Left lobe of liver (tissue), 2 donors: ENCODE results near the gene FADS1. TPM values are rescaled to one million over a fixed set of nuclear protein-coding genes. Genes with fewer than 3 reads are reported as not detected.

Experiments
- ATAC-seq: fragments of 200-7000 bp; cut with Tn5 transposase; one replicate; pipeline ENCODE4 v1.9.1; 2020; ENCODE audit warnings: mild to moderate bottlenecking, moderate library complexity
- DNase-seq: peaks from one replicate; pipeline ENCODE4 v3.0.0-alpha.2; 2020; ENCODE audit warnings: low spot score
- total RNA-seq: library from RNA; stranded (reverse); gene quantifications from one replicate; pipeline ENCODE4 v1.2.1, GENCODE V29; 2021
- donor health status: DM: no; HTN: no; CAD: no; lungs with moderate emphysema.
- donor health status: DM: no; HTN: yes; CAD: no.

FADS1 gene
- total RNA-seq = 34.6 TPM

DNA sequence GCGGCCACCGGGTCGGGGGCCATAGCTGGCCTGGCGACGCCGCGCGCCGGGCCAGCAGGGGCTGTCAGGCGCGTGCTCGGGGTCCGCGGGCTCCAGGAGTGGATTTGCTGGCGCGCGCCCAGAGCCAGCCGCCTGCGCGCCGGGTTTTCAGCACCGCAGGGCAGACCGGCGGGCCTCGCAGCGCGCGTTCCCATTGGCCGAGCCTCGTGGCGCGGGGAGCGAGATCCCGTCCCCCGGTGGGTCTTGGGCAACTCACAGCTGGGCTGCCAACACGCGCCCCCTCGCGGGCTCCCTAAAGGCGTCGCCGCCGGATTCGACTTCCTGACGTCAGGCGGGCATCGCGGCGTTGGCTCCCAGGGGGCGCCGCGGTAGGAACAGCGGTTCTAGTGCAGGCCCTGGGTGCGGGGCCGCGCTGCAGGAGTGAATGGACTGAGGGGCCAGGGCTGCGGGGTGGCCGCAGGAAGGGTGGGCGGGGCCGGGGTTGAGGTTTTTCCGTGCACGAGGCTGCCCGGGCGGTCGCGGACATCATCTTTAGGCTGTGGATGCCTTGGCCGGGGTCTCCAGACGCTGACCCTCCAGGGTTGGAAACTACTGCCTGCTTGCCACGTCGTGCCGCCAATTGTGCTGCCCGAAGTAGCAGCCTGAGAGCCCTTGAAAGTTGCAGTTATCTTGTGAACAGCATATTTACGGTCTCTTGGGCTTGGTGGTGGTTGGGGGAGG is at the start of gene FADS1:
Gene FADS1 (minus strand): TSS at position 268 of the 720 bp plus-strand sequence. CDS start 74 bp downstream, at position 194.
- peak; percentile 46 for ATAC-seq

DNA sequence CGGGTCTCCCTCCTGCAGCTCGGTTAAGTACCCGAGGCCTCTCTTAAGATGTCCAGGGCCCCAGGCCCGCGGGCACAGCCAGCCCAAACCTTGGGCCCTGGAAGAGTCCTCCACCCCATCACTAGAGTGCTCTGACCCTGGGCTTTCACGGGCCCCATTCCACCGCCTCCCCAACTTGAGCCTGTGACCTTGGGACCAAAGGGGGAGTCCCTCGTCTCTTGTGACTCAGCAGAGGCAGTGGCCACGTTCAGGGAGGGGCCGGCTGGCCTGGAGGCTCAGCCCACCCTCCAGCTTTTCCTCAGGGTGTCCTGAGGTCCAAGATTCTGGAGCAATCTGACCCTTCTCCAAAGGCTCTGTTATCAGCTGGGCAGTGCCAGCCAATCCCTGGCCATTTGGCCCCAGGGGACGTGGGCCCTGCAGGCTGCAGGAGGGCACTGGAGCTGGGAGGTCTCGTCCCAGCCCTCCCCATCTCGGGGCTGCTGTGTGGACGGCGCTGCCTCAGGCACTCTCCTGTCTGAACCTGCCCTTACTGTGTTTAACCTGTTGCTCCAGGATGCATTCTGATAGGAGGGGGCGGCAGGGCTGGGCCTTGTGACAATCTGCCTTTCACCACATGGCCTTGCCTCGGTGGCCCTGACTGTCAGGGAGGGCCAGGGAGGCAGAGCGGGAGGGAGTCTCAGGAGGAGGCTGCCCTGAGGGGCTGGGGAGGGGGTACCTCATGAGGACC is 49.6 kb upstream of the FADS1 start:
- ATAC-seq = no peak
- DNase-seq = no peak

More for the DNA sequence above, at the start of gene FADS1:
- DNase-seq = peak; percentile 82

DNA sequence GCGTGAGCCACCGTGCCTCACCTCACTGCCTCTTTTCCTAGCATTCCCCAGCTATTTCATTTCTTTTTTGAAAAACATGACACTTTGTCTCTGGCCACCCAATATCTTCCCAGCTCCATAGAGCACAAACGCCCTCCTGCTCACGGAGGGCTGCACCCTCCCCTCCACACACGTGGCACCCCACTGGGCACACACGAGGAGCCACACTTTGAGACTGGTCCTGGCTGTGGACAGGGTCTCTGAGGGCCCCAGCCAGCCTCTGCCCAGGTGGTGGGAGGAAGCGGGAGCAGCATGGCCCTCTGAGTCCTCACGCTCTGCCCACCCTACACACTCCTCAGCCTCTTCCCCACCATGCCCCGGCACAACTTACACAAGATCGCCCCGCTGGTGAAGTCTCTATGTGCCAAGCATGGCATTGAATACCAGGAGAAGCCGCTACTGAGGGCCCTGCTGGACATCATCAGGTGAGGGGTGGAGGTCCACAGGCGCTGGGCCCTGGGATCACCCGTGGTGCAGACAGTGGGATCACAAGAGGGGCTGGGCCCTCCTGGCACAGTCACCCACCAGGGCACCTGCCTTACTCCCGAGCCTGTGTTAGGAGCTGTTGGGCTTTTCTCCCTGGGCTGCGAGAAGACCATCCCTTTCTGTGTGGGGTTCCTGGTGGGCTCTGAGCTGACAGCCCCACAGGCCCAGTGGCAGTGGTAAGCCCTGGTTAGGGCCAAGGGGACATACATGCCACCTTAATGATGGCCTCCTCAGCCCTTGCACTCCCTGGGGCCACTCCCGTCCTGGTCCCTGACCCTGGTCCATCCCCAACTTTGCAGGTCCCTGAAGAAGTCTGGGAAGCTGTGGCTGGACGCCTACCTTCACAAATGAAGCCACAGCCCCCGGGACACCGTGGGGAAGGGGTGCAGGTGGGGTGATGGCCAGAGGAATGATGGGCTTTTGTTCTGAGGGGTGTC is 48.3 kb upstream of the FADS1 start:
- ATAC-seq (no peak), DNase-seq (no peak)

DNA sequence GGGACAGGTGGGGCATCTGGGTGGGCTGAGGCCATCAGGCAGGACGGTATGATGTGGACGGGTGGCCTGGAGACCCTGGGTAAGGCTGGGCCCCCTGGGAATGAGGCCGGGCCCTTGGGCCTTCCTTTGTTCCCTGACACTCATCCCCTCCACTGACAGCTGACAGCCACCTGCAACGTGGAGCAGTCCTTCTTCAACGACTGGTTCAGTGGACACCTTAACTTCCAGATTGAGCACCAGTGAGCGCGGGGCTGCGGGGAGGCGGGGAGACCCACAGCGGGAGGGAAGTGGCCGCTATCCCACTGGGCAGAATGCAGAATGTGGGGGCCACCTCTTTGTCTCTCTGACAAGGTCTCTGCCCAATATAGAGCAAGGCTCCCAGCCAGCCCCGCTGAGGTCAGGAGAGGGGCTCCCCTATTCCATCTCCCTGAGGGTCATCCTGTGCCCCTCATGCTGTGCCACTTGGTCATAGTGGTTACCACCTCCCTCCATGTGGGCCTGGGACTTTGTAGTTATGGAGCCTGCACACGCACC is 46.8 kb upstream of the FADS1 start:
- no peak for DNase-seq
- no peak for ATAC-seq

DNA sequence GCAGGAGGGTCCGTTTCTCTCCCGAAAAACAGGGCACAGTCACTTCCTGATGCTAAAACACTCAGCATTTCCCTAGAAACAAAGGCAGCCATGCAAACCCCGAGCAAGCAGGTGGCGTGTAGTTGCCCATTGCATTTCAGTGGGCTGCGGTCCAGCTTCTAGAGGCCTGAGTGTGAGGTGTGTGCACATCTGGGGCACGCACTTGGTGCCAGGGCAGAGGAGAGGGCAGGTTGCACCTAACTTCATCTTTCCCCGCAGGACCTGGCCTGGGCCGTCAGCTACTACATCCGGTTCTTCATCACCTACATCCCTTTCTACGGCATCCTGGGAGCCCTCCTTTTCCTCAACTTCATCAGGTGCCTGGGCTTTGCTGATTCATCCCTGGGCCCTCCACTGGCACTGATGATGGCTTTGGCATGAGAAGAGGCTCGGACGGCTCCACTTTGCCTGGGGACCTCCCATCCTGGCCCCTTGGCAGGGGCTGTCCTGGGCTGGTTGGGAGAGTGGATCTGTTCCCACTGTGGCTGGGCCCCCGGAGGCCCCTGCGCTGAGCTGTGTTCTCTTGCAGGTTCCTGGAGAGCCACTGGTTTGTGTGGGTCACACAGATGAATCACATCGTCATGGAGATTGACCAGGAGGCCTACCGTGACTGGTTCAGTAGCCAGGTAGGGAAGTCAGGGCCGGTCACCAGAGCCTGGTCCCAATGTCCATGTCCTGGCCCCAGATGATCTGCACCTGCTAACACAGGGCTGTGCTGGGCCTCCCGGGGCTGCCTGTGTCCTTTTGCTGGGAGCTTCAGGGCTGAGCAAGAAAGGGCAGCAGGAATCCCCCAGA is 46.1 kb upstream of the FADS1 start:
- ATAC-seq = no peak
- DNase-seq = no peak

DNA sequence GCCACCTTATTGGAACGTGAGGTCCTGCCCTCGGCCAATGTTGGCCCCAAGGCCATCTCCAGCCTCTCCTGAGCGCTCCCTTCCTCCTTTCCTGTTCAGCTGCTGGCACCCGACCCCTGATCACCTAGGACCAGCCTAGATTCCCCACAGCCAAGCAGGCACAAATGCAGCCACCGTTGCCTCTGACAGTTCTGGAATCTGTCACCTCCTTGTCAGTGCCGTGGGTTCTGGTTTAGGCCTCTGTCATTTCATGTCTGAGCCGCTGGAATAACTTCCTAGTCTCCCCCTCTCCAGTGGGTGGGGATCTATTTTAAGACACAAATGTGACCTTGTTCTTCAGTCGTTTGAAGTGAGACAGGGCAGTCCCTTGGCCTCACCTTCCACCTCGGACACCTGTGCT is 44.8 kb upstream of the FADS1 start:
- ATAC-seq = no peak
- no peak for DNase-seq

DNA sequence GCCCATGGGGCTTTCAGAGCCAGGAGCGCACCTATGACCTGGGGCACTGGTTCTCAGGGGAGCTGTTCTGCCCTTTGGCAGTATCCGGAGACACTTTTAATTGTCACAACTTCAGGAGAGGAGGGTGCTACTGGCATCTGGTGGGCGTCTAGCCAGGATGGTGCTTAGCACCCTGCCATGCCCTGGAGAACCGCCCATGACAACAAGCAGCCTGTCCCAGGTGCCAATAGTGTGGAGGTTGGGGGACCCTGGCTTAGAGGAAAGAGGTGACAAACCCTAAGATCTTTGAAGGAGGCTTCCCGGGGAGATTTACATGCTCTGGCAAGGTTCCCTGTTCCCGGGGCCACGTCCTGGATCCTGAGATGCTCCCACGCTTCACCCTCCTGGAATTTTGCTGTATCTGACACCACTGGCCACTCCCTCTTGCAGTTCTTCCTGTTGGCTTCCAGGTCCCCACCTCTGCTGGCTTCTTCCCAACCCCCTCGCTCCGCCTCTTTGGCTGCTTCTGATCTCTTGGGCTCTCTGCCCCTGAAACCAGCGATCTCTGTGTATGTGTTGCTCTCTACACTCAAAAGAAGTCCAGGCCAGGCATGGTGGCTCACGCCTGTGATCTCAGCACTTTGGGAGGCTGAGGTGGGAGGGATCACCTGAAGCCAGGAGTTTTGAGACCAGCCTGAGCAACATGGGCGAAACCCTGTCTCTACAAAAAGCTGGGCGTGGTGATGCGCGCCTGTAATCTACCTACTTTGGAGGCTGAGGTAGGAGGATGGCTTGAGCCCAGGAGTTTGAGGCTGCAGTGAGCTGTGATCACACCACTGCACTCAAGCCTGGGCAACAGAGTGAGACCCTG is 43.5 kb upstream of the FADS1 start:
- ATAC-seq = peak; percentile 88
- DNase-seq = peak; percentile 76

DNA sequence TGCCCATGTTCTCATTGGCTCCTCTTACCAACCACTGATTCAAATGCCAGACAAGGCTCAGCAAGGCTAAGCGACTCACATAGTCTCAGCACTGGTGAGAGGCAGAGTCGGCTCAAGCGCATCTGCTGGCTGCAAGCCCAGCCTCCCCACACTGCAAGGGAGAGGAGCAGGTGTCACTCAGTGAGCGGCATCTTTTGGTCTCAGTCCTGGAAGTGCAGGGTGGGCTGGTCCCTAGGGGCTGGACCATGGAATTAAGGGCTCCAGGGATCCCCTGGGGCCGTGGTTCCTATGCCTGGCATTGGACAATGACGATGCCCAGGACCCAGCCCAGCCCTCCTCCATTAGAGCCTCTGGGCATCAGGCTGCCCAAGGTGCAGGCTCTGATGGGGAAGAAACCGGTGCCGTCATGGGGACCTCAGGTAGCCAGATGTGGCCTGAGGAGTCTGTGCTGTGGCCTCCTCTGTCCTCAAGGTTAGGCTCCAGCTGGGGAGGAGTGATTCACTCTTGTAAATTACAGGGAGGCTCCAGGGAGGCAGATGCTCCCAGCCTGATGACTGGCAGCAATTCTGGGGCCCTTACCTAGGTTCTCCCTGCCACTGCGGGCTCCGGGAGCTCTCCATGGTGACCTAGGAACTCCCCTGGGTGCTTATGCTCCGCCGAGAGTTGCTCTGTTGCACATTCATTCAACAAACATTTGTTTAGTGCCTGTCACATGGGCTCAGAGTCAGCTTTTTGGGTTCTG is 39.3 kb upstream of the FADS1 start:
- DNase-seq (no peak), ATAC-seq (no peak)

DNA sequence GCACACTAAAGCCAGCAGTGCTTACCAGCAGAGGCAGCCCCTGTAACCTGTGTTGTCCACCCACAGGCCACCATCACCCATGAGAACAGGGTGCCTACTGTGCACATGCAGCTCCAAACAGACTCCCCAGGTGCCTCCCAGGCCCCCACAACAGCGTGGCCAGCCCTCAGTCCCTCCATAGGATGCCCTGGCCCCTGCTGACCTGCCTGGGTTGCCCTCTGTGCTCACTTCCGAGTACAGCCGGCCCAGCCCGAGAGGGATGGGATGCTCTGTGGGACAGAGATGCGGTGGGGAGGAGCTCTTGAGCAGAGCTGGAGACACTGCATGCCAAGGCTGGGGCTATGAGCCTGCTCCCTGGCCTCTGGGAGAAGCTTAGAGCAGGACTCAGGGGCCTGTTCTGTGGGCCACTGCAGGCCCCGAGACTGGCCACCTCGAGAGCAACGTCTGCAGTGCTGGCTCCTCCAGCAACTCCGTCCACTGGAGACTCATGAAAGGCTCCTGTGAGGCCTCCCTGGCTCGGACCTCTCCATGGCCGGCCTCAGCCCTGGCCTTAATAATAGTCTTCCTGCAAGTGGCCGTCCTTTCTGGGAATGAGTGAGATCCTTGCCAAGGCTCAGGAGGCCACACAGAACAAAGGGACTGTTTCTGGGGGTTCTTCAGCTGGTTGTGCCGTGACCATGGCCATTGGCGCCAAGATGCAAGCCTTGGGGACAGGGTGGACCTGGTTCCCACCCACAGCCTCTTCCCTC is 38.3 kb upstream of the FADS1 start:
- no peak for ATAC-seq
- DNase-seq = no peak

DNA sequence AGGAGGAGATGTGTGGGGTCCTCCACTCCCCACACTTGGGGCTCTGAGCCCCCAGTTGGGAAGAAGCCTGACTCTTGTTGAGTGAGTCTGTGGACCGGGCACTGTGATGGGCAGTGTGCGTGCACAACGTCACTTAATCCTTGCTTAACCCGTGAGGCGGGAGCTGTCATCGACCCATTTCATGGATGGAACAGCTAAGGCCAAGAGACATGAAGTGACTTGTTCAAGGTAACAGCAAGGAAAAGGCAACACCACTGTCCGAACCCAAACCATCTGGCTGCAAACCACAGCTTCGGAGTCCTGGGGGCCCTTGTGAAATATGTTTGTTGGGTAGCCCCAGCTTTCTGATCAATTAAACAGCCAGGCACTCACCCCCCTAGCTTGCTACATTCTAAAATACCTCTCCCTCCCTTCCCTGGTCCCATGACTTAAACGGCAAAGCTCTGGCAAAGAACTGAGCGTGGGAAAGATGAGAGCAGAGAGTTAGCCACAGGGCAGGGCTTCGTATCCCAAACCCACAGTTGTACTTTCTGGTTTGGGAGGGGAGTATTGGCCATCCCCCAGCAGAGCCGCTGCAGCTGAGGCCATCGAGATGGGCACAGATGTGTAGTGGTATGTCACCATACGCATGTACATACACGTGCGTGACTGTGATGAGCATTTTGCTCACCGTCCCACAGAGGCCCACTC is 37.5 kb upstream of the FADS1 start:
- no peak for DNase-seq
- ATAC-seq = no peak

DNA sequence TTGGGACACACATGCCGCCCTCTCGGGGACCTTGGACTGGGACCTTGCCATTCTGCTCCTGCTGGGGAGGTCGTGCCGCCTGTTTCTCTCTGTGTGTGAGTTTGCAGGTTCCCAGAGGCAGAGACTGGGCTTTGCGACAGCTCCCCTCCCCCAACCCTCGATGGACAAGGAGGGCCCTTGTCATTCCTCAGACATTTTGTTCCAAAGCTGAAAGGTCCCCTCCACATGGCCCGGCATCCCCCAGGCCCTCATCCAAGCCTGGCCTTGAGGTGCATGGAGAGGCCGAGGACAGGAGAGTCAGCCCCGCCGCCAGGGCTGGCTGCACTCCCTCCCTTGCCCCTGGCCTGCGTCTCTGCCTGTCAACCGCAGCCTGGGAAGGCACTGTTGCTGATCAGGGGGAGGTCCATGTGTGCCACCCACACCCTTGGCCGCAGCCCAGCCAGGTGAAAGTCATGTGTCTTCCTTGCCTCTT is 36.9 kb upstream of the FADS1 start:
- DNase-seq = no peak
- no peak for ATAC-seq

DNA sequence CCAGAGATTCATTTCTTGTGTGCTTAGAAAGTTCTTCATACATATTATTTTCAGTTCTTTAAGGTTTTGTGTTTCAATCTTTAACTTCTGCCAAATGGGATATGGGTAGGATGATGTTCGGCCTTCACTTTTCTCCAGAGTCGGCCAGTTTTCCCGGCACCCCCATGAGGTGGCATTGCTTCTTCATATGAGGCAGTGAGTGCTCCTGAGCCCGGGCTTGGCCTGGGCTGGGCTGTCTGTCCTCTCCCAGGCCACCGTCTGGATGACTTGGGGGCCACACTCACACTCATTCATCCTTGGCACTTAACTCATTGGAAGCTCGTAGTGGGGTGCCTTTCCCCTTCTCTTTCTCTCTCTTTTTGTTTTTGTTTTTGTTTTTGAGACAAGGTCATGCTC is 35.1 kb upstream of the FADS1 start:
- DNase-seq (no peak), ATAC-seq (no peak)

DNA sequence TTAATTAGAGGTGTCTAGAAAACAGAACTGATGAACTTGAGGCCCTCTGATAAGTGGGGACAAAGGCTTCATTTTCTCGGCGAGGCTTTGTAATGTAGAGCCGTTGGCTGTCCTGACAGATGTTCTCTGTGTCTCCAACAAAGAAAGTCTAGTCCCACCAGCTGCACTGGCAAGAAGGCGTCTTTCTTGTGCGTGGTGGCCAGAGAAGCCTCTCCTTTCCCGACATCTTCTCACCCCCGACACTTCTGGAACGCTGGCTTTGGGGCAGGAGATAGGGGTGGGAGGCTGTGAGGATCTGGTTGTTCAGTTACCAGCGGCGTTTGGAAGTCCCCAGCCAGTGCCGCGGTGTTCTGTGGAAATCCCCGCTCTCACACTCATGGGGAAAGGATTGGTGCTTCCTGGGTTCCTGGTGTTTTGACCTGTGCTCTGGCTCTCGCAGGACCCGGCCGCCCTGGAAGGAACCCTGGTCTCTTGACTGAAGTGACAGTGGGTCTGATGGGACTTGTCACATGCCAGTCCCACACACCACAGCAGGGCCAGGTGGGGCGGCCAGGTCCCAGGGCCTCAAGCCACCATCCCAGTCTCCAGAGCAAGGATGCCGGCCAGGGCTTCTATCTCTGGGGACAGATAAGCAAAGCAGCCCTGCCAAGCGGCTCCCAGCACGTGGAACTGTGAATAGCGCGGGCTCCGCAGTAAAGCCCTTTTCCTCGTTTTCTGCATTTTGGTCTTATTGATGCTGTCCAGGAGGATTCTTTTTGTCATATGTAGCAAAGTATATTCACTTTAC is 34.5 kb upstream of the FADS1 start:
- ATAC-seq (no peak), DNase-seq (no peak)

DNA sequence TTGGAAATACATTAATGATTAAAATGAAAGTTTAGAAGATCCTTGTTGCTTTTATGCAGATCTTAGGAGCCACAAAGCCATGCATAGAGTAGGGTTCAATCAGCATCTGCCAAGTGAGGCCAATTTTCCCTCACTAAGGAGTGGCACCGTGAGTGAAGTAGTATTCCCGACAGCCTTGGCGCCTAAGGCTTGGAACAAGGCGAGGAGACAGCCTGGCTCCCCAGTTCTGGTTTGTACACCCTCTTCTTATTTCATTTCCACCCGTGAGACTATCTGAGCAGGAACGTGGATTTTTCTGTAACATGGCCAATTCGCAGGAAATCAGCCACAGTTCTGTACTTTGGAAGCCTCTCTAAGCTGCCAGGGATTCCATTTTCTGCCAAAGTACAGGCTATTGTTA is 33.9 kb upstream of the FADS1 start:
- ATAC-seq = peak; percentile 14
- no peak for DNase-seq

DNA sequence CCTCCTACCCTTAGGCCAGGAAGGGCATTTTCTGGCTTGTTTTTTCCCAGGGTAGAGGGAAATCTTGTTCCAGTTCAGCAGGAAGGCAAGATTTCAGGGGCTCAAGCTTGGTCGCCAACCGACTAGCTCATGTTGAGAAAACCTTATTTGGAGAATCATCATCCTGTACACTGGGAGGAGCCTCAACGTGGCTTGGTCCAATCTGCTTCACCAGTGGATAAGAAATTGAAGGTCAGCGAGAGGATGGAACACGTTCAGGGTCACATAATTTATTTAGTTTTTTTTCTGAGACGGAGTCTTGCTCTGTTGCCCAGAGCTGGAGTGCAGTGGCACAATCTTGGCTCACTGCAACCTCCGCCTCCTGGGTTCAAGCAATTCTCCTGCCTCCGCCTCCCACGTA is 31.8 kb upstream of the FADS1 start:
- DNase-seq = no peak
- ATAC-seq = no peak

DNA sequence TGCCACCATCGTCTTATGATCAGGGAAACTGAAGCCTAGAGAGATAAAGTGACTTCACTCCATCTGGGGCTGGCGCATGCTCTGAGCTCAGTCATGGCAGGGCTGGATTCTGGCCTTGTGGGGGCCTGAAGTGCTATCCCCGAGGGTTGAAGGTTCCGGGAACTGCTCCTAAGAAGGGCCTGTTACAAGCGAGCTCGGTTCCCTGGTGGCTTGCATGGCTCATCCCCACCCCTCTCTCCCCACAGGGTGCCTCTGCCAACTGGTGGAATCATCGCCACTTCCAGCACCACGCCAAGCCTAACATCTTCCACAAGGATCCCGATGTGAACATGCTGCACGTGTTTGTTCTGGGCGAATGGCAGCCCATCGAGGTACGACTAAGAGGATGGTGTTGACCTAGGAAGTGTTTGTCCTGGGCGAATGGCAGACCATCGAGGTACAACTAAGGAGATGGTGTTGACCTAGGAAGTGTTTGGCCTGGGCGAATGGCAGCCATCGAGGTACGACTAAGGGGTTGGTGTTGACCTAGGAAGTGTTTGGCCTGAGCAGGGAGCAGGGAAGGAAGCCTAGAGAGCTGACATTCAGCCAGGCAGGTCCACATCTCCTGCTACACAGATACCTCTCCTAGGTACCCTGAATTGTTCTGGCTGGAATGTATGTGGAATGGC is 31.2 kb upstream of the FADS1 start:
- ATAC-seq (no peak), DNase-seq (no peak)
